22Rv1 (cell line): ENCODE data around the gene STIM1.

Experiments used
- ZFX ChIP-seq: fragments of 450-650 bp; IDR thresholded peaks from 2 replicates; pipeline ENCODE4 v1.6.1; 2017; ENCODE audit warnings: antibody characterized with exemption, borderline replicate concordance
- TF ChIP-seq, protein P1 (sequence below): fragments of 450-650 bp; IDR thresholded peaks from 2 replicates; pipeline ENCODE4 v1.5.1; 2017; ENCODE audit warnings: mild to moderate bottlenecking

DNA sequence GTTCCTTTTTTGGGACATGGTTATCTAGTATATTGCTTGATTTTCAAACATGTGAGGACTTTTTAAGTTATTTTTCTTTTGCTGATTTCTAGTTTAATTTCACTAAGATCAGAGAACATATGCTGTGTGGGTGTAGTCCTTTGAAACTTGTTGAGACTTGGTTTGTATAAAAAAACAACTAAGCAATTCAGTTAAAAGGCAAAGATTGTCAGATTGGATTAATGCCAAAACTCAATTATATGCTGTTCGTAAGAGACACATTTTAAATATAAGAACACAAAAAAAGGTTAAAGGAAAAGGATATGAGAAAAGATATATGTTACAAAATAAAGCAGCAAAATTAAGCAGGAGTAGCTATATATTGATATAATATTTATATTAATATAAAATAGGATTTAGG, 221.3 kb downstream of the STIM1 start:
- TF ChIP-seq, protein P1, sequence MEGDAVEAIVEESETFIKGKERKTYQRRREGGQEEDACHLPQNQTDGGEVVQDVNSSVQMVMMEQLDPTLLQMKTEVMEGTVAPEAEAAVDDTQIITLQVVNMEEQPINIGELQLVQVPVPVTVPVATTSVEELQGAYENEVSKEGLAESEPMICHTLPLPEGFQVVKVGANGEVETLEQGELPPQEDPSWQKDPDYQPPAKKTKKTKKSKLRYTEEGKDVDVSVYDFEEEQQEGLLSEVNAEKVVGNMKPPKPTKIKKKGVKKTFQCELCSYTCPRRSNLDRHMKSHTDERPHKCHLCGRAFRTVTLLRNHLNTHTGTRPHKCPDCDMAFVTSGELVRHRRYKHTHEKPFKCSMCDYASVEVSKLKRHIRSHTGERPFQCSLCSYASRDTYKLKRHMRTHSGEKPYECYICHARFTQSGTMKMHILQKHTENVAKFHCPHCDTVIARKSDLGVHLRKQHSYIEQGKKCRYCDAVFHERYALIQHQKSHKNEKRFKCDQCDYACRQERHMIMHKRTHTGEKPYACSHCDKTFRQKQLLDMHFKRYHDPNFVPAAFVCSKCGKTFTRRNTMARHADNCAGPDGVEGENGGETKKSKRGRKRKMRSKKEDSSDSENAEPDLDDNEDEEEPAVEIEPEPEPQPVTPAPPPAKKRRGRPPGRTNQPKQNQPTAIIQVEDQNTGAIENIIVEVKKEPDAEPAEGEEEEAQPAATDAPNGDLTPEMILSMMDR = no peak
- no peak for TF ChIP-seq ZFX
